Retinal pigment epithelial cell (primary cell): ENCODE data around the gene LINGO3.

Experiments
- DNase-seq: peaks from one replicate; pipeline ENCODE4 v3.0.0-alpha.2; 2010; ENCODE audit warnings: low read depth
- H3K4me3 ChIP-seq: 2 replicates; pipeline ENCODE4 v1.5.1; 2011; ENCODE audit warnings: mild to moderate bottlenecking, low read length, control low read depth, moderate library complexity
- CTCF ChIP-seq: conservative IDR thresholded peaks from 2 replicates; pipeline ENCODE4 v1.5.1; 2011; ENCODE audit warnings: low read depth, low read length, control low read depth, inconsistent platforms

Gene LINGO3

GRCh38 chr19:2343289-2343982 lies 35.5 kb upstream of the LINGO3 start:
- no peak for DNase-seq
- H3K4me3 ChIP-seq: no peak overlapping the region
- TF ChIP-seq CTCF: no peak

GRCh38 chr19:2342656-2343288 lies 34.8 kb upstream of the LINGO3 start:
- TF ChIP-seq CTCF: no peak

GRCh38 chr19:2341982-2342381 lies 34.0 kb upstream of the LINGO3 start:
- no peak overlapping the region for H3K4me3 ChIP-seq
- TF ChIP-seq CTCF: no peak
- DNase-seq: no peak

More at GRCh38 chr19:2342656-2343288, 34.8 kb upstream of the LINGO3 start:
- H3K4me3 ChIP-seq: no peak overlapping the region
- DNase-seq: no peak

GRCh38 chr19:2341244-2341751 lies 33.3 kb upstream of the LINGO3 start:
- no peak overlapping the region for H3K4me3 ChIP-seq
- DNase-seq: no peak
- TF ChIP-seq CTCF: no peak

- H3K4me3 ChIP-seq: no peak overlapping the region
- no peak for DNase-seq
These were observed 32.7 kb upstream of the LINGO3 start for GRCh38 chr19:2340496-2341243.

GRCh38 chr19:2339644-2340310 lies 31.8 kb upstream of the LINGO3 start:
- no peak overlapping the region for H3K4me3 ChIP-seq
- DNase-seq: no peak
- TF ChIP-seq CTCF: no peak

More at GRCh38 chr19:2340496-2341243, 32.7 kb upstream of the LINGO3 start:
- no peak for TF ChIP-seq CTCF
